Hindlimb muscle (tissue), 1 donor: ENCODE data around the gene MRM2. TPM values are rescaled to one million over a fixed set of nuclear protein-coding genes. Genes with fewer than 3 reads are reported as not detected.
A peak's percentile ranks its signal among the peaks of the same experiment; 100 is the strongest.
"Not testable (repeated sequence)": the region's sequence is repeated elsewhere in the genome, so short reads cannot be mapped to it uniquely, and the experiment has no call there.

ENCODE experiments used
- DNase-seq: peaks from one replicate; pipeline ENCODE4 v3.0.0-alpha.2; 2013
- polyA plus RNA-seq: library from polyadenylated mRNA; unstranded; fragments of 120-200 nt; gene quantifications from one replicate; pipeline ENCODE4 v1.2.1, GENCODE V29; 2013; ENCODE audit not compliant: insufficient read length

The MRM2 gene
- 24.9 TPM for polyA plus RNA-seq

DNA sequence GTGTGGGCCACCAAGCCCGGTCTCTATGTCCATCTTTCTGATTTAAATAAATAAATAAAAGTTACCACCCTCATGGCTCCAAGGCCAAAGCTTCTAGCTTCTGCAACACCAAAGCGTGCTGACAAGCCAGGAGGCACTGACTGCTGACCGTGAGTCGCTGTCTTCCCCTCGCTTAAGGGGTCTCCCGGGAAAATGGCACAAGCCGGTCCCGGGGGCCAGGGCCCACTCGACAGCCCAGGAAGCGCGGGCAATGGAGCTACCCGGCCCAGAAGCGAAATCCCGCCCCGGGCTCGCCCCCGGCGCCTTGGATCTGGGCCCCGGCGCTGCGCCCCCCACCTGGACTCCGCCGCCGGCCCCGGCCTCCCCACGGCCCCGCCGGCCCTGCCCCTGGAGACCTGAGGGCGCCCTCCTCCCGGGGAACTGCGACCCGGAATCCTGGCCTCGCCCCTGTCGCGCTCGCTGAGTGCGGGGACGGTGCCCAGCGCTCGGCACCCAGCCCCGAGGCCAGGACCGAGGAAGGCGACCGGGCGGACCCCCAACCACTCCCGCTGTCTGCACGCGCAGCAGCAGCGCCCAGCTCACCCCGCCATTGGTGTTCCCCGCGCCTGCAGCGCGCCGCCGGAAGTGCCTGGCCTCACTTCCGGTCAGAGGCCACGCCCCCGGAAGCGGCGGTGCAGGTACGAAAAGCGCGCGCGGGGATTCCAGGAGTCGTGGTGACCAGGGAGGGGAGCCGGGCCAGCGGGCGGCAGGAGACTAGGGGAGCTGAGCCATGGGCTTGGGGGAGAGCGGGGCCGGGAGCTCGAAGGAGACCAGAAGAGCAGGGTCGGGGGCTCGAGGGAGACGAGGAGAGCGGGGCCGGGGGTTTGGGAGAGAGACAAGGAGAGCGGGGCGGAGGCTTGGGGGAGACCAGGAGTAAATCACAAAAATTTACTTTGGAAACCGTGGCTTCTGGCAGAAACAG lies at the start of gene MRM2, which contains the start of gene NUDT1:
MRM2 (minus strand) TSS at position 626 of the 961 bp plus-strand sequence; CDS start at position 590, 36 bp downstream.
NUDT1 (plus strand) TSS at position 647 of the 961 bp plus-strand sequence. CDS start 2,349 bp downstream, outside the sequence.
- DNase-seq = peak; percentile 87

- DNase-seq = no peak
Observed at GRCh38 chr7:2290877-2291276, 48.9 kb upstream of the MRM2 start.

DNA sequence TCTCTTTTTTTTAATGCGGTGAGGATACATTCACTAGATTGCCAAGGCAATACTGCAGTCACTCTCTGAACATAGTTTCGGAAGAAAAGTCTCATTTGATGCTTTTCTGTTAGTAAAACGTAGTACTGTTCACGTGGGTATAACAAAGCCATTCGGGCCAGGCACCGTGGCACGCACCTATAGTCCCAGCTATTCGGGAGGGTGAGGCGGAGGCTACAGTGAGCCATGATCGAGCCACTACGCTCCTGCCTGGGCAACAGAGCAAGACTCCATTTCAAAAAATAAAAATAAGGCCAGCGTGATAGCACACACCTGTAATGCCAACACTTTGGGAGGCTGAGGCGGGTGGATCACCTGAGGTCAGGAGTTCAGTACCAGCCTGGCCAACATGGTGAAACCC lies 47.6 kb upstream of the MRM2 start:
- no peak for DNase-seq

DNA sequence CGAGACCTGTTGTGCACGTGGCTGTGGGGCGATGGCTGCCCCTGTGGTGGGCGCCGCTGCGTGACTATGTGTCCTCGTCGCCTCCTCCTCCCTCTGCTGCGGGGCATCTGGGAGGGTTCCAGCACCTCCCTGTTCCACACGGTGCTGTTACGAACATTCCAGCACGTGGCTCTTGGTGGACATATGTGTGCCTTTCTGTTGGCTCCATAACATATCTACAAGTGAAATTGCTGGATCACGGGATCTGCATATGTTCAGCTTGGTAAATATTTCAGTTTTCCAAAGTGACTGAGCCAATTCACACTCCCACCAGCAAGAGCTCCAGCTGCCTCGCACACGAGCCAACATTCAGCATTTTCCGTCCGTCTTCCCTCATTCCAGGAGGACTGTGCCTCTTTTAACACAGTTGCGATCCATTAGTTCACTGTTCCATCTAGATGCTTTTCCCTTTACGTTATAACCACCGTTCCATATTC lies 47.1 kb upstream of the MRM2 start:
- DNase-seq = peak; percentile 90

GRCh38 chr7:2288503-2288902 lies 46.5 kb upstream of the MRM2 start:
- DNase-seq = no peak

DNA sequence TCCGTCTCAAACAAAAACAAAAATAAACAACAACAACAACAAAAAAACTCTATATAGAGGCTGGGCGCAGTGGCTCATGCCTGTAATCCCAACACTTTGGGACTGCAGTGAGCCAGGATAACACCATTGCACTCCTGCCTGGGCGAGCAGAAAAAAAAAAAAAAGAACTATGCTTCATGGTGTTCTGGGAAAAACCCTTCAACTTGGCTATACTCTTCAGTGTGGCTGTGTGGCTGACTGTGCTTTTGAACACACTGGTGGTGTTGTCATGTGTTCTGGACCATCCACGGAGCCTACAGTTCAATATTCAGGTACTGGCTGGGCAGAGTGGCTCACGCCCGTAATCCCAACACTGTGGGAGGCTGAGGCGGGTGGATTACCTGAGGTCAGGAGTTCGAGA lies 45.7 kb upstream of the MRM2 start:
- DNase-seq = no peak

DNA sequence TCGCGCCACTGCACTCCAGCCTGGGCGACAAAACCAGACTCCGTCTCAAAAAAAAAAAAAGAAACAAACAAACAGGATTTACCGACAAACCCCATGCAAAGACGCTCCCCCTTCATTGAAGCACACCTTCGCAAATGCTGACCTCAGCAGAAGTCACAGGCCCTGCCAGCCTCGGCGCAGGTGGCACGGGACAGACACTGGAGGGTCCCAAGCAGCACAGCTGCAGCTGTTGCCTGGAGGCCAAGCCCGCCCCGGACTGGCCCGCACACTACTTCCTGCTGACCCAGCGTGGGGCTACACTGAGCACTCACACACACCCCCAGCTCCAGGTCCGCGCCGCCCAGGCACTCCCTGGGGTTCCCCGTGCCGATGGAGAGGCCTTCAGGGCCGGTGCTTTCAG lies 41.1 kb upstream of the MRM2 start:
- DNase-seq = no peak

- DNase-seq = no peak
Observed at GRCh38 chr7:2282185-2282751, 40.3 kb upstream of the MRM2 start.

GRCh38 chr7:2281541-2281940 lies 39.5 kb upstream of the MRM2 start:
- peak; percentile 86 for DNase-seq

DNA sequence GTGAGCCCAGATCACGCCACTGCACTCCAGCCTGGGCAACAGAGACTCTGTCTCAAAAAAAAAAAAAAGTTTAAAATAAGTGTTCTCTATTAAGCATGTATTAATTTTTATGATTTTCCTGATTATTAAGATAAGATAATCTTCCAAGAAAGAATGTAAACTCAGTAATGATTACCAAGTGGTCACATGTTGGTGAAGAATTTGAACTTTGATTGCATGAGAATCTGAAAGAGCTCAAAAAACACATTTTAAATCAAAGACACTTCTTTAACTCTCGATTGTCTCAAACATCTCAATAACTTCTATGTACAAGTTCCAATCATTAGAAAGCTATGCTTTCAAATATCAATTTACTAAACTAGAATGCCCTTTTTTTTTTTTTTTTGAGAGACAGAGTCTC lies 38.4 kb upstream of the MRM2 start:
- no peak for DNase-seq

DNA sequence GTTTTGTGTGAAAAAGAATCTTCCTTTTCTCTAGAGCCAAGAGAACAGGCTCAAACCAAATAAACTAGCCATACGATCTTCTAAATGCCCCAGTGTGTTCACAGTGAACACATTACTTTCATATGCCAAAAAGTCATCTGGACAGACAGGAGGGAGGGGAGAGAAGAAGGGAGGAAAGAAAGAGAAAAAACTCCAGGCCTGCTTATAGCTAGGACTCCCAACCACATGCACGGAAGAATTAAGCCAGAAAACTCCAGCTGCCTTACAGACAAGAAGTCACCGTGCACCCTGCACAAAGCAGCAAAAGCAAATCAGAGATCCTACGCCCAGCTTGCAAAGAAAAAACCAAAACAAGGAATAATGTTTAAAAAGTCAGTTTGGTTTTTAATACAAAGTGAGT lies 37.9 kb upstream of the MRM2 start:
- peak; percentile 79 for DNase-seq

DNA sequence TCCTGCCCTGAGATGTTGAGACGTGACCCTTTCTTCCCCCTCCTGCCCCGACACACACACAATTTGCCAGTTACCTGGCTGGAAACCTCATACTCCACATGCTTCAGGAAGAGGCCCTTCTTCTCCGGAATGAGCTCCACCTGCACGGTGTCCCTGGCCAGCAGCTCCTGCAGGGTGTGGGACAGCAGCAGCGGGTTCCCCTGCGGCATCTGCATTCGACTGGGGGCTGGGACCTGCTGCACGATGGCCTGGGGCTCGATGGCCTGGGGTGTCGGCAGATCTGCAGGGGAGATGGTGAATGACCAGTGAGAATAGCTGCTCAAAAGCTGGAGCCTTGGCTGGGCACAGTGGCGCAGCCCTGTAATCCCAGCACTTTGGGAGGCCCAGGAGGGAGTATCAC lies 36.0 kb upstream of the MRM2 start:
- DNase-seq = no peak

- DNase-seq = no peak
Observed at GRCh38 chr7:2276107-2276506, 34.1 kb upstream of the MRM2 start.

DNA sequence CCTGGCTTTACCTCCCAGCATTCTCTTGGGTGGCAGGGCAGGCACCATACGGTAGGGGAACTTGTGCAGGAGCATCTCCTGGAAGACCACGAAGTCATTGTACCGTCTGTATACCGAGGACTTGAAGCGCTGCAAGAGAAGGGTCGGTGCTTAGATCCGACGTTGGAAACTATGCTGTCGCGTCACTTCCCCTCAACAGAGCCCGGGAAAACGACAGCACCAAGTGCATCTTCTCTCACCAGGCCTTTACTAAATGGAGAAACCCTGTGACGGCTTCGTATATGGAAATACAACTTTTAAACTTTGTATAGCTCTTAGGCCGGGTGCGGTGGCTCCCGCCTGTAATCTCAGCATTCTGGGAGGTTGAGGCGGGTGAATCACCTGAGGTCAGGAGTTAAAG lies 33.1 kb upstream of the MRM2 start:
- no peak for DNase-seq

GRCh38 chr7:2274666-2275065 lies 32.7 kb upstream of the MRM2 start:
- DNase-seq = no peak

DNA sequence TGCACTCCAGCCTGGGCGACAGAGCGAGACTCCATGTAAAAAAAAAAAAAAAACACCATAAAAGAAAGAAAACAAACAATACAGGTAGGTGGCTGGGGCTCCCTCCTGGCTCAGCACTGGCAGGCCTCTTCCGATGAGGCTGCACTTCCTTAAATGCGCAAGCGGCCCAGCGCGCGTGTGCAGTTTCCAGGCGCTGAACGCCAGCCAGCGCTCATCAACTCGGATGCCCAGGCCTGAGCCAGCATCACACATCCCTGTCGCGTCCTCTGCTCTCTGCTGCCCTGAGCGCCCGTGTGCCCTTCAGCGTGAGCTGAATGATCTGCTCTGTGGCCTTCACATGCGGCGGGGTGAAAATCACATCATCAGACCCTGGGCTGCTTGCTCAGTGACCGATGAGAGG lies 31.9 kb upstream of the MRM2 start:
- no peak for DNase-seq

DNA sequence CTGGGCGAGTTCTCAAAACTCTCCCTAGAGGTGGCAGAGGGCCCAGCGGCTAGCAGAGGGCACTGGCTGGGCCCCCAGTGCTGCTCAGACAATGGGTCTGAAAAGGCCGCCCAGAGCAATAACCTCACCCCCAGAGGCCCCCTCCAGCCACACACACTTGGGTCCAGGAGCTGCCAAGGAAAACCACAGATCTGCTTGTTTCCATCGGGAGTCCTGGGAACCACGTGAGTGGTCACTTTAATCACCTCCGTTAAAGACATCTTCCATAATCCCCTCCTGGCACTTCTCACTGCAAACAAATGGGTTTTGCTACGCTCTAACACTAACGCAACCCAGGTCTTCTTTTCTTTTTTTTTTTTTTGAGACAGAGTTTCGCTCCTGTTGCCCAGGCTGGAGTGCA lies 30.0 kb upstream of the MRM2 start:
- no peak for DNase-seq

DNA sequence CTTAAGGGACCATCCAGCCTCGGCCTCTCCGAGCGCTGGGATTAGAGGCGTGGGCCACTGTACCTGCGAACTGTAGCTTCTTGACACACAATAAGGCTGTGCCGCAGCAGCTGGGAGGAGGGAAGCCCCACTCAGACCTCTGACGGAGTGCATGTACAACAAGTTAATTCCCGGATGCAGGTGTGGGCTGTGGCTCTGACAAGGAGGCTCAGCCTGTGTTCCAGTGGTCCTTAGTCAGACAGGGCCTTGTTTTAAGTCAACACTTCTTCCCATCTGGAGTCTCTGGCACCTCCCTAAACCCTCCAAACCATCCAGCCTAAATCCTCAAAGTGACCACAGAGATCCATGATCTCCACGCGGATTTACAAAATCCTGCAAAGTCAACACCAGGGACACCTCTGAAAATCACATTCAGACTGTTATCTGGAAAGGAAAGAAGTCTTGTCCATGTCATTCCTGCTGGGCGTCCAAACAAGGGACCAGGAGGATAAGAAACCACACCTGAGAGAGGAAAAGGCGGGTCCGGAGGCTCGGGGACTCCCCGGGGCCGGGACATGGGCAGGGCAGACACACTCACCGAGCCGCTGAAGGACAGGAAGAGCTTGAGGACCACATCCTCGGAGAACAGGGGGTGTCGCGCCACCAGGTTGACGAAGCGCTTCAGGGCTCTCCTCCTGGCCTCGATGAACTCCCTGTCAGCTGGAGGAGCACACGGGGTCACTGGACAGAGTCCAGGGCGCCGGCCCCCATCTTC lies 29.4 kb upstream of the MRM2 start:
- DNase-seq = no peak

- DNase-seq = no peak
Observed at GRCh38 chr7:2270495-2270894, 28.5 kb upstream of the MRM2 start.

DNA sequence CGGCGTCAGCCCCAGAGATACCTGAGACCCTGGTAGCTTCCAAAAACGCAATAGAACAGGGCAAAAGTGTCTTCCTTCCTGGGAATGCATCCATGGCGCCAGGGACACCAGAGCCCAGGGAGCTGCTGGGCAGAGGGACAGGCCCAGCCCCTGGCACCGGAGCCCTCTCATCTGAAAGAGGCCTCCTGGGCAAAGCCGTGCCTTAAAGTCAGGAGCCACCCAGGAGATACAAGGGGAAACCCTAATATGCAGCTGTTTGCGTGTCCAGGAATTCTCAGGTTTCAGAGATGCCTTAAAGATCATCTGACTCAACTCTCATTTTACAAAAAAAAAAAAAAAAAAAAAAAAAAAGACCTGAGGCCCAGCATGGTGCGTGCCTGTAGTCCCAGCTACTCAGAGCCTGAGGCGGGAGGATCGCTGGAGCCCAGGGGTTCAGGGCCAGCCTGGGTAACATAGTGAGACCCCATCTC lies 28.0 kb upstream of the MRM2 start:
- DNase-seq = no peak

GRCh38 chr7:2269089-2269990 lies 27.3 kb upstream of the MRM2 start:
- DNase-seq = not testable (repeated sequence)

DNA sequence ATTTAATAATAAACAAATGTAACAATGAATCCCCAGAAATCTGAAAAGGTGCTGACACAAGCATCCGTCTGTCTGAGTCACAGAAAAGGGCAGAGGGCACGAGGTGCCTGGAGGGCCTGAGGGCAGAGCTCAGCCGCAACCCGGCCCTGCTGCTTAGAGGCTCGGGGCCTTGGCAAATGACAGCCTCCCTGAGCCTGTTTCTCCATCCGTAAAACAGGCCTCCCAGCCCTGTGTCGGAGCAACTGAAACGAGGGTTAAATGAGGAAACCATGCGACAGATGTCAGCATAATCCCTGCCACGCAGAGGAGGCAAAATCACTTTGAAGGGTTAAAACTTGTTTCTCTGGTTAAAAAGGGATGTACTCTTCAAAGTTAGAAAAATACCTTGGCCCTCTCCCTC lies 24.9 kb upstream of the MRM2 start:
- no peak for DNase-seq
